NCI-H1436 treated with DMSO at 0.1 percent for 48 hours (cell line): ENCODE measurements around the gene ZNF275.
"Not testable (repeated sequence)": the region's sequence is repeated elsewhere in the genome, so short reads cannot be mapped to it uniquely, and the experiment has no call there.

Source experiments
- DNase-seq: peaks from one replicate; lab custom pipeline; 2025; lab: John Stamatoyannopoulos, UW

ZNF275 gene, protein sequence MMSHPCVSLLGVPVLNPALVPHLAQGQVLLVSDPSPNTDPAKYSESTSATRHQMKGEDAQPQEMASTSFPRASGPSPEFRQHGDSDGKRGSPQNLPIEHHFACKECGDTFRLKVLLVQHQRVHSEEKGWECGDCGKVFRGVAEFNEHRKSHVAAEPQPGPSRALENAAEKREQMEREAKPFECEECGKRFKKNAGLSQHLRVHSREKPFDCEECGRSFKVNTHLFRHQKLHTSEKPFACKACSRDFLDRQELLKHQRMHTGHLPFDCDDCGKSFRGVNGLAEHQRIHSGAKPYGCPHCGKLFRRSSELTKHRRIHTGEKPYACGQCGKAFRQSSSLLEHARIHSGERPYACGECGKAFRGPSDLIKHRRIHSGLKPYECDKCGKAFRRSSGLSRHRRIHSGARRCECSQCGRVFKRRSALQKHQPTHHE

DNA sequence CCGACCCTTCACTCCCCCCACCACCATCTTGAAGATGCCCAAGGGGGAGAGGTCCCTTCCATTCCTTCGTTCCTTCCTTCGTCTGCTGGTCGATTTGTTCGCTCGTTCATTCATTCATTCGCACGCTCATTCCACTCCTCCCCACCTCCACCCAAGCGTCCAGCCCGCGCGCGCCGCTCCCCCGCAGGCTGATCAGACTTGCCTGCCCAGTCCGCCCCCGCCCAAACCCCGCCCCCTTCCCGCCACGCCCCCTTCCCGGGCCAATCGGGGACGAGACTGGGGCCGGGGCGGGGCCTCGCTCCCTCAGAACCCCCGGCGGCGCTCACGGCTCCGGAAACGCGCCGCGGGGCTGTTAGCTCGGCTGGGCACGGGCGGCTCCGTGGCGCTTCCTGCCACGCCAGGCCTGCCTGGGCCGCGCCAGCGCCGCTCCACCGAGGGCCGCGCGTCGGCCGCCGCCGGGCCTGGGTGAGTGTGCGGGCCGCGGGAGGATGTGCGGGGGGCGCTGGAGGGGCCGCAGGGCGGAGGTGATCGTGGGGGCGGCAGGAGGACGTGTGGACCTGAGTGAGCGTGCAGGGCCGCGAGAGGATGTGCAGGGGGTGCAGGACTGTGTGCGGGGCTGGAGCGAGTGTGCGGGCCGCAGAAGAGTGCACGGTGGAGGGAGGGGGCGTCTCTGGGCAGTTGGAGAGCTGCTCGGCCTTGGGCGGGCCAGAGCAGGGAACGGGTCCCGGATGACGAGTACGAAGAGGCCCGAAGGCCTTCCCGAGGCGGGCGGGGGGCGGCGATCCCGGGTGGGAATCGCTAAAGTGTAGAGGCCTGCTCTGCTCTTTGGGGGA is at the start of gene ZNF275:
TSS of gene ZNF275 (plus strand) at position 333 of the 833 bp plus-strand sequence. CDS start 2,527 bp downstream, outside the sequence.
- peak; percentile 3 for DNase-seq

DNA sequence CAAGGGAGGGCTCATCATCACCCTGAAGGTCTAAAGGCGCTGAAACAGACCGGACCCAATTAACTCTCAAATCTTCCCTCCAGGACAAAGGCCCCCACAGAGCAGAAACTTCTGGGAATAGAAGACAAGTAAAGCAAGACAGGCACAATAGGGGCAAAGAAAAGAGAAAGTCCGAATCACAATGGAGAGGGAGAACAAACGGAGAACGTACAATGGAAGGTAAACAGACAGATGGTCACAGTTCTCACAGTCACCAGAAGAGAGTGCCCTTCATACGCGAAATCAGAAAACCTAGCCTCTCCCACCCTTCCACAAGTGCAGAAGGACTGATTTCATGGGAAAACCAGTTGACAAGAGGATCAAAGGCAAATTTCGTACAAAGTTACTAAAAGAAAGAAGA is 48.3 kb upstream of the ZNF275 start:
- DNase-seq: not testable (repeated sequence)

DNA sequence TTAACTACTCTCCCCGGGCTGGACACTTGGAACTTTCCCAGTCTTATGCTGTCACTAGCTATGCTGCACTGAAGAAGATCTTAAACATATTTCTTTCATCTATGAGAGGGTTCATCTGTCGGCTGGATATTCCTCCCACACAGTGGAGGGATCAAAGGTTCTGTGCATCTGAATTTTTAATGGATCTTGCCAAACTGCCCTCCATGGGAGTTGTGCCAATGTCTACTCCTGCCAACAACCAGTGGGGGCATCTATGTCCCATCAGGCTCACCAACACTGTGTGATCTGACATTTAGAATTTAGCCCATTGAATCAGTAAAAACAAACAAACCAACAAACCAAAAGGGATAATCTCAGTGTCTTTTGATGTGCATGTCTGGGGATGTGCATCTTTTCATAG is 45.1 kb upstream of the ZNF275 start:
- DNase-seq: not testable (repeated sequence)

DNA sequence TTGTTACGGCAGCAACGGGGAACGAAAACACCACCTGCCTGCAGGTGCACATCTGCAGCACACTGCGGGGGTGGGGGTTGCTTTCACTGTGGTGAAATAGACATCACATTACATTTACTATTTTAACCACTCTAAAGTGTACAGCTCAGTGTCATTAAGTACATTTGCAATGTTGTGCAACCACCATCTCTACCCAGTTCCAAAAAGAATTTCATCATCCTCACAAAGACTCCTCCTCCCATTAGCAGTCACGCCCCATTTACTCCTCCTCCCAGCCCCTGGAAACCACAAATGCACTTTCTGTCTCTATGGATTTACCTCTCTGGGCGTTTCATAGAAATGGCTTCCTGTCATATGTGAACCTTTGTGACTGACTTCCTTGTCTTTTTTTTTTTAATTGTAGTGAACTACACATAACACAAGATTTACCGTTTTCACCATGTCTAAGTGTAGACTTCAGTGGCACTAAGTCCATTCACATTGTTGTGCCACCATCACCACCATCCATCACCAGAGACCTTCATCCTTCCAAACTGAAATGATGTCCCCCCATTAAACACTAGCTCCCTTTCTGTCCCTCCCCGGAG is 40.4 kb upstream of the ZNF275 start:
- DNase-seq: not testable (repeated sequence)

DNA sequence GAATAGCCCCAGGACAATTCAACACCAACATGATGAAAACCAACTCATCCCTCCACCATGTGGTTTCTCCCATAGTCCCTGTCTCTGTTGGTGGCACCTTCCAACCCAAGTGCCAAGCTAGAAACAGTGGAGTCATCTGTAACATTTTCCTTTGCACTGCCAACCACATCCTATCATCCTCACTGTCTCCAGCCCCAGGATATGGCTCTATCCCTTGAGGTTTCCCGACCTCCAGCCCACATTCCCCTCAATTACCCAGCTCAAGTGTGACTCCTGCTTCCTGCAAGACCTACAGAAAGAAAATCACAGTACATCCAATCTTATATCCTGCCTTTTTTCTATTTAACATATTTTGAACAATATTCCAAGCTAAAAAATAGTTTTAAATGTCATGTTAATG is 36.6 kb upstream of the ZNF275 start:
- no peak for DNase-seq

GRCh38 chrX:153299855-153300254 is 34.1 kb upstream of the ZNF275 start:
- no peak for DNase-seq

GRCh38 chrX:153301746-153302145 is 32.2 kb upstream of the ZNF275 start:
- no peak for DNase-seq

DNA sequence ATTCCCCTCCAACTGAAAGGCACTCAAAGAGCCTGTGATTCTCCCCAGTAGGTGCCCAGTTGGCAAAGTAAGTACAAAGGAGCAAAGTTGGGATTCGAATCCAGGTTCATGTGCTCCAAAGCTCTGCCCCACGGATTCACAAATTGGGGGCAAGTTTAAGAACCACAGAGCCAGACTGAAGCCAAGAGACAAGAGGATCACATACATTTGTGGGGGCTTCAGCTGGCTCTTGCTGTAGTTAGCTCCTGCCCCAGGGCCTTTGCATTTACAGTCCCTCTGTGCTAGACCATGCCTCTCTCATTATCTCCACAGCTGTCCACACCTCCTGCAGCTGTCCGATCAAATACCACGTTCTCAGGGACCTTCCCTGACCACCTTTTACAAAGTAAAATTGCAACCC is 31.2 kb upstream of the ZNF275 start:
- no peak for DNase-seq

DNA sequence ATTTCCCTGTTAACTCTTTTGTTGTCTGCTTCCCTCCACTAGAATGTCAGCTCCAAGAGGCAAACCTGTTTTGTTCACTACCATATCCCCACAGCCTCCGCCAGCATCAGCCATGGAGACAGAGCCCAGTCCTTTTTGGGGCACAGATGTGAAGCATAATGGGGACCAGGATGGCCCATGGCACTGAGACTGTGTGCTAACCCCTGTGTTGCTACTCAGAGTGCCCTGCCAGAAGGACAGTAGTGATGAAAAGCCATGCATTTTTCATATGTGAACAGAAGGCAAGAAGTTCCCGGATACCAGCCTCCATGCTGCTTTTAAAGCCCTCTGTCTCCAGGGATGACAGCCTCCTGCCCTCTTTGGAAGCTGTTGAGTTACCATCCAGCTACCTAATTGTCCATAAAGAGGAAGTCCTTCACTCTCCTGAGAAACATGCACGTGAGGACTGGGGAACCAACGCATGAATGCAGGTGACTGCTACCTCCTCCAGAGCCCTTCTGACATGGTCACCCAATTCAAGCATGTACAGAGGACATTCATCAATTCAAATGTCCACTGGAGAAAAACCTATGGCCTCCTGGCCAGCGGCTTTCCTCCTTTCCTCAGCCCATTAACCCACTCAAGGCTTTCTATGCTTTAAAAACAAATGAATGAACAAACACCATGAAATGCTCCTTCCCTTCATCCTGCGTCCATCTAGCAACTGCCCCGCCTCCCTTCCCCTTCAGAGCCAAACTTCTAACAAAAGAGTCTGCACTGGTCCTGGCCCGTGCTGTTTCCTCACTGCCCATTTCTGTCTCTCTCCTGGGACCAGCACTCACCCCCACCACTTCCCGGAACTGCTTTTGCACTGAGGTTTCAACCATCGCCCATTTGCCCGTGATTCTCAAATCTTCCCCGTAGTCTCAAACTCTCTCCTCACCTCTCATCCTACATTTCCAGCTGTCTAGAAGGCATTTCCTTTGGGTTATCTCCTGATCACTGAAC is 30.4 kb upstream of the ZNF275 start:
- no peak for DNase-seq

DNA sequence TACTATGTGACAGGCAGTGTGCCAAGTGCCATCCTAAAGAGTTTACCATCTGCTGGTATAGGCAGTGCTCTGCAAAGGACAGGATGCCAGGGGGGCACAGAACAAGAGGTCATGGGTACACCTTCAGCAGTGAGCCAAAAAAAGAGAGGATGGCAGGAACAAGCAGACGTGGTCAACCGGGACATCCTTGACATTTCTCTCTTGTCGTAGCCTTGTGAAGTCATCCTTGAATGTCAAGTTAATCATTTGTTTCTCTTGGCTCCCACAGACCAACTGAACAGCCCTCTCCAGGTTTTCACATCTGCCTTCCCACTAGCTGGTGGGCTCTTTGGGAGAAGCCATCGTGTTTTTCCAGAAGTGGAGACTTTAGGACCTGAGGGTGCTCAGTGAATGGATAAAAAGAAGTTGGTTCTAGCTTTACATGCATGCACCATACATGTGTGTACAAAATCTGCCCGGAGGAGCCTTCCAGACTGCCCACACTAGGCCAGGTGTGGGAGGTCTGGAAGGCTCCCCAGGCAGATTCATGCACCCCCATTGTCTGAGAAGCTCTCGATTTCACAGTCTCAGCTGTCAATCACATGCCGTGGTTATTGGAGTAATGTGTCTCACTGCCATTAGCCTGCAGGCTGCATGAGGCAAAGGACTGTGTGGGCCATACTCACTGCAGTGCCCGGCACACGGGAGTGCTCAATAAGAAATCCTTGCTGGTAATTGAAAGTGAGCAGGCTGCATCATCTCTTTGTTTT is 28.8 kb upstream of the ZNF275 start:
- no peak for DNase-seq

GRCh38 chrX:153305972-153306371 is 28.0 kb upstream of the ZNF275 start:
- no peak for DNase-seq

- DNase-seq: no peak
These were observed 27.3 kb upstream of the ZNF275 start for GRCh38 chrX:153306527-153307115.

DNA sequence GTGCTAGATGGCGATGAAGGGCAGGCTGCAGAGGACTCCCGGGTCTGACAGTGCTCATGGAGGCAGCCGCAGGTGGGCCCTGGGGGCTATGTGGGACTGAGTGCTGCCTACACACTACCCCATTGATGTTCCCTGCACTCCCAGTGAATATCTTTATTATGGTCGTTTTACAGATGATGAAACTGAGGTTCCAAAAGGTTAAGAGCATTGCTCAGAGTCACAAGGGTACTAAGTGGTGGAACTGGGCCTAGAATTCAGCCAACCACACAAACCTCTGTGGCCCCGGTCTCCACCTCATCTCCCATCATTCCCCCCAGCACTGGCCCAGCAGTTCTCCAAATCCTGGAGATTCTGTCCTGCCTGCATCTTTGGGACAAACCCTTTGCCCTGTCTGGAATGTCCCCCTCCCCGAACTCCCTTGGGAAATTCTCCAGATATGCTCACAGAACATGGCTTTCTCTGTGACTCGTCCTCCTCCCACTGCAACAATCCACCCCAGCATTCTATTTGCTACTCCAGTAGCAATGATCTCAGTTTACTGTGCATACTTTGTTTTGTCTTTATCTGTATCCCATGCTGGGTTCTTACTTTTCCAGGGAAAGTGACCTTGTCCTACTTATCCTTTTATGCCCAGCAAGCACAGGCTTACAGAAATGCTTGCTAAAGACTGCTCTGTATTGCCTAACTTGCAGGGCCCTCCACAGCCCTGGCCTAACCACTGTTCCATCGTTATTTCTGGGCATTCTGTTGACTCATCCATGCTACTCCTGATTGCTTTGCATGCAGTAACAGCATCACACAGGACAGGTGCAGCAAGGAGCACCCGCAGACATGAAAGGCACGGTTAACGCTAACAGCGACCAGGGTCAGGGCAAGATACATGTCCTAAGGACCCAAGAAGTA is 26.4 kb upstream of the ZNF275 start:
- no peak for DNase-seq

GRCh38 chrX:153310901-153311300 is 23.1 kb upstream of the ZNF275 start:
- DNase-seq: no peak

DNA sequence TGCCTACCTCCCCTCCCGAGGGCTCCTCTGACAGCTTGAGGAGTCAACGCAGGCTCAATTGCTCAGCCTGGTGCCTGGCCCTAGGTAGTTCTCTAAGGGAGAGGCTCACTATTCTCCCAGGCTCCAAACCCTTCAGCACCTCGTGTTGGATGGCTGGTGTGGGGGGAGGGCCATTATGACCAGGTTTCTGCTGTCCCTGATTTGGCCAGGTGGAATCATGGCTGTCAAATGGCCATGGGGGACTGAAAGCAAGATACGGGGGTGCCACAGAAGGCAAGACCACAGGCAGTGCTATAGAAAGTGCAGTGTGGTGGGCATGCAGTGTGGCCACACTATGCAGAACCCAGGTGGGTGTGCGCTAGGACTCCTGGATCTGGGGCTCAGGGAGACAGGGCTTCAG is 21.9 kb upstream of the ZNF275 start:
- DNase-seq: no peak

GRCh38 chrX:153312842-153313241 is 21.1 kb upstream of the ZNF275 start:
- no peak for DNase-seq

DNA sequence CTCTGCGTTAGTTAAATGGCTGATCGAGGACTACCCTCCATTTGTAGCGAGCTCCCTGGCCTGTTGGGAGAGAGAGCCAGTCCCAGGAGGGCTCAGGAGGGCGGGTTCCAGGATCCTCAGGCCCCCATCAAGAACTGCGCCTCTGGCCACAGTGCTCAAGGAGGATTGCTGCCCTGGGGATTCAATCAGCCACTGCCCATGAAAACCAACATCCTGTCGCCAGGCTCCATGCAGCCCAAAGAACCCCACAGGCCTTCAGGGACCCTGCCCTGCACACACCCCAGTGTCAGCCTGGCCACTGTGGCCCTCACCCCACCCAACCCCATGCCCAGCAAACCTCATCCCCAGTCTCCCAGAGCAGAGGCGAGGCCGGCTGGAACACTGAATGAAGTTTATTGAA is 16.6 kb upstream of the ZNF275 start:
- DNase-seq: no peak

GRCh38 chrX:153317996-153318722 is 15.8 kb upstream of the ZNF275 start:
- DNase-seq: no peak

DNA sequence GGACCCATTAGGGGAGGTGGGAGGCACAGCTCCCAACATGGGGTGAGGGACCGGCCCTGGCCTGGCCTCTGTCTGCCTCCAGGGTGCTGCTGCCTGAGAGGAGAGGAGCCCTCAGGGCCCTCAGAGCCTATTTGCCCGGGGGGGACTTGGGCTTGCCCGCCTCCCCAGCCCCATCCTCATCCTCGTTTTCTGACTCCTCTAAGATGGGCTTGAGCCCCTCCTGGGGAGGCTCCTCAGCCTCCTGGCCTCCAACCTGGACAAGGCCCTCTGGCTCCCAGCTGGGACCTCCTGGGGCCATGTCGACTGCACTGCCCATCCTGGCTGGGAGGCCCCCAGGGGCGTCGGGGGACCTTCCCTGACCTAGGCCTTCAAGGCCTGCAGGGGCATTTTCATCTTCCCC is 15.1 kb upstream of the ZNF275 start:
- no peak for DNase-seq
